HCT116 (cell line): ENCODE results near the gene C1orf105. TPM values are rescaled to one million over a fixed set of nuclear protein-coding genes. Genes with fewer than 3 reads are reported as not detected.

Experiments
- ATAC-seq: fragments of 200-7000 bp; cut with Tn5 transposase; 2 replicates; pipeline ENCODE4 v1.9.1; 2020; ENCODE audit warnings: mild to moderate bottlenecking, moderate library complexity
- BruUV-seq: library from RNA; stranded (reverse); fragments of 400-500 nt; replicated peaks from 2 replicates; lab custom pipeline; 2021; lab: Mats Ljungman, UMichigan
- CTCF ChIA-PET: fragments of 300-600 bp; sonication (Branson Sonifier 250); formaldehyde crosslinking; loops from one replicate; lab custom pipeline; 2021; ENCODE audit warnings: antibody characterized with exemption; lab: Charles Lee
- POLR2A ChIA-PET: fragments of 300-600, 350-600 bp; sonication (Branson Sonifier 250); formaldehyde crosslinking; loops from one replicate; lab custom pipeline; 2021; ENCODE audit warnings: antibody characterized with exemption; lab: Charles Lee
- RAD21 ChIA-PET, 2 experiments: fragments of 300-600 bp; sonication (Branson Sonifier 250); formaldehyde crosslinking; loops; one replicate each; lab custom pipeline; 2023; ENCODE audit warnings: low total read pairs in 2 of 2; ENCODE audit not compliant: uncharacterized antibody in 2 of 2, unreplicated experiment in 2 of 2, low non-redundant PET in 1 of 2; lab: Charles Lee
- DNase-seq: peaks from one replicate; pipeline ENCODE4 v3.0.0-alpha.2; 2010; ENCODE audit warnings: low read depth, low spot score
- H2AFZ ChIP-seq: fragments of 200-600 bp; shearing (Covaris generic), sonication (generic); 2 replicates; pipeline ENCODE4 v1.6.1; 2017; ENCODE audit warnings: low read depth, mixed run types, mixed read lengths, antibody characterized with exemption, low read length; ENCODE audit not compliant: poor library complexity, severe bottlenecking
- H3K27ac ChIP-seq: 2 replicates; pipeline ENCODE4 v1.5.1; 2012; ENCODE audit warnings: low read depth, low read length
- H3K27me3 ChIP-seq: fragments of 200-600 bp; sonication (generic); 2 replicates; pipeline ENCODE4 v1.6.1; 2016; ENCODE audit warnings: mixed run types, low read length, mixed read lengths; ENCODE audit not compliant: insufficient read depth
- H3K36me3 ChIP-seq, 2 experiments: fragments of 200-500 bp in 1 of 2; fragments of 200-600 bp in 1 of 2; sonication (Bioruptor generic) in 1 of 2; sonication (generic) in 1 of 2; 2 replicates each; pipeline versions ENCODE4 v1.5.1 to v1.6.1; 2014 to 2016; ENCODE audit warnings: low read length in 2 of 2, inconsistent platforms in 1 of 2, mixed read lengths in 1 of 2, mixed run types in 1 of 2; ENCODE audit not compliant: insufficient read depth in 2 of 2, control insufficient read depth in 1 of 2
- H3K4me1 ChIP-seq, 2 experiments: fragments of 200-600 bp in 1 of 2; sonication (generic) in 1 of 2; 2 replicates each; pipeline versions ENCODE4 v1.5.1 to v1.6.1; 2012 to 2017; ENCODE audit warnings: low read length in 2 of 2, inconsistent platforms in 1 of 2, mild to moderate bottlenecking in 1 of 2, mixed read lengths in 1 of 2, mixed run types in 1 of 2, moderate library complexity in 1 of 2; ENCODE audit not compliant: insufficient read depth in 2 of 2, control insufficient read depth in 1 of 2
- H3K4me2 ChIP-seq: fragments of 200-600 bp; sonication (generic); 2 replicates; pipeline ENCODE4 v1.6.1; 2017; ENCODE audit warnings: mixed run types, low read length, mixed read lengths
- H3K4me3 ChIP-seq, 2 experiments: fragments of 200-600 bp in 1 of 2; sonication (generic) in 1 of 2; replicated peaks in 1 of 2; 2 replicates each; pipeline ENCODE4 v1.5.1; 2011 to 2016; ENCODE audit warnings: low read length in 2 of 2, control low read depth in 1 of 2, low read depth in 1 of 2, mild to moderate bottlenecking in 1 of 2, mixed read lengths in 1 of 2, mixed run types in 1 of 2
- H3K79me2 ChIP-seq: fragments of 200-600 bp; sonication (generic); 2 replicates; pipeline ENCODE4 v1.6.1; 2017; ENCODE audit warnings: mild to moderate bottlenecking, mixed run types, low read length, moderate library complexity, mixed read lengths; ENCODE audit not compliant: insufficient read depth
- H3K9ac ChIP-seq: fragments of 200-600 bp; sonication (generic); 2 replicates; pipeline ENCODE4 v1.6.1; 2016; ENCODE audit warnings: low read length, mixed read lengths
- H3K9me2 ChIP-seq: fragments of 200-600 bp; sonication (generic), shearing (Covaris generic); 2 replicates; pipeline ENCODE4 v1.6.1; 2017; ENCODE audit warnings: mixed run types, mild to moderate bottlenecking, moderate library complexity; ENCODE audit not compliant: insufficient read depth
- H3K9me3 ChIP-seq, 2 experiments: fragments of 200-500 bp in 1 of 2; fragments of 200-600 bp in 1 of 2; sonication (Bioruptor generic) in 1 of 2; sonication (generic) in 1 of 2; 2 replicates each; pipeline ENCODE4 v1.6.1; 2014 to 2017; ENCODE audit warnings: low read length in 2 of 2, mixed read lengths in 2 of 2, inconsistent platforms in 1 of 2, low read depth in 1 of 2, mild to moderate bottlenecking in 1 of 2, mixed run types in 1 of 2, moderate library complexity in 1 of 2; ENCODE audit not compliant: control insufficient read depth in 1 of 2, insufficient read depth in 1 of 2
- H4K20me1 ChIP-seq: fragments of 200-600 bp; sonication (generic), shearing (Covaris generic); 2 replicates; pipeline ENCODE4 v1.6.1; 2017; ENCODE audit warnings: mixed run types, mild to moderate bottlenecking, moderate library complexity; ENCODE audit not compliant: insufficient read depth
- CEBPB ChIP-seq: IDR thresholded peaks from 2 replicates; pipeline ENCODE4 v1.6.1; 2012; ENCODE audit warnings: low read depth
- CTCF ChIP-seq, 3 experiments: fragments of 200-600 bp in 1 of 3; sonication (generic) in 1 of 3; IDR thresholded peaks in 2 of 3; conservative IDR thresholded peaks in 1 of 3; 2 replicates each; pipeline ENCODE4 v1.5.1; 2012 to 2017; ENCODE audit warnings: low read depth in 2 of 3, low read length in 2 of 3, antibody characterized with exemption in 1 of 3, borderline replicate concordance in 1 of 3, control low read depth in 1 of 3, mild to moderate bottlenecking in 1 of 3, mixed read lengths in 1 of 3, mixed run types in 1 of 3, moderate library complexity in 1 of 3; ENCODE audit not compliant: insufficient read depth in 1 of 3
- EGR1 ChIP-seq: IDR thresholded peaks from 2 replicates; pipeline ENCODE4 v1.6.1; 2012; ENCODE audit warnings: low read depth
- ELF1 ChIP-seq: IDR thresholded peaks from 2 replicates; pipeline ENCODE4 v1.6.1; 2012; ENCODE audit warnings: low read depth, borderline replicate concordance
- FOSL1 ChIP-seq: IDR thresholded peaks from 2 replicates; pipeline ENCODE4 v1.6.1; 2012; ENCODE audit warnings: low read depth
- MAX ChIP-seq: IDR thresholded peaks from 2 replicates; pipeline ENCODE4 v1.6.1; 2012
- POLR2AphosphoS5 ChIP-seq: IDR thresholded peaks from 2 replicates; pipeline ENCODE4 v1.6.1; 2011; ENCODE audit warnings: mild to moderate bottlenecking, low read depth, low read length, moderate library complexity
- SP1 ChIP-seq: IDR thresholded peaks from 2 replicates; pipeline ENCODE4 v1.6.1; 2012; ENCODE audit warnings: low read depth
- SRF ChIP-seq: IDR thresholded peaks from 2 replicates; pipeline ENCODE4 v1.6.1; 2012; ENCODE audit warnings: low read depth
- ZBTB33 ChIP-seq: IDR thresholded peaks from 2 replicates; pipeline ENCODE4 v1.6.1; 2011; ENCODE audit warnings: mild to moderate bottlenecking, low read length, moderate library complexity; ENCODE audit not compliant: insufficient replicate concordance; ENCODE audit errors: extremely low read depth
- ZFX ChIP-seq: fragments of 450-650 bp; IDR thresholded peaks from 2 replicates; pipeline ENCODE4 v1.6.1; 2017
- ZNF274 ChIP-seq: fragments of 200-500 bp; sonication (Bioruptor generic); IDR thresholded peaks from 2 replicates; pipeline ENCODE4 v1.6.1; 2014; ENCODE audit warnings: mild to moderate bottlenecking, low read depth, low read length, inconsistent platforms
- intact Hi-C: fragments of 100-400 bp; cut with micrococcal nuclease; formaldehyde crosslinking; loops from 2 replicates; pipeline ENCODE4 v1.10.0; 2022
- total RNA-seq: library from RNA; stranded (reverse); gene quantifications from one replicate; pipeline ENCODE4 v1.2.1, GENCODE V29; 2021; ENCODE audit not compliant: unreplicated experiment

The C1orf105 gene
- total RNA-seq, 1 experiment from 2014 or later = not detected

GRCh38 chr1:172388490-172388889 is 32.0 kb upstream of the C1orf105 start:
- no peak overlapping the region for H3K4me3 ChIP-seq
- H3K9me2 ChIP-seq = no peaks in the 10 kb centered on the region
- ChIA-PET CTCF (interaction anchor here (1.9 kb wide), 1 partner anchor 11 kb away, joined by 5 read pairs; no protein-coding TSS in a partner anchor), POLR2A (no interaction called here), RAD21 (no interaction called here)
- no peaks in the 10 kb centered on the region for H3K9me3 ChIP-seq
- DNase-seq (no peak), ATAC-seq (no peak)
- no TSS peak for BruUV-seq
- H4K20me1 ChIP-seq = no peaks in the 10 kb centered on the region
- no peaks in the 10 kb centered on the region for H3K27me3 ChIP-seq
- H3K79me2 ChIP-seq = no peaks in the 10 kb centered on the region
- H3K27ac ChIP-seq = no peak overlapping the region
- no peaks in the 10 kb centered on the region for H3K4me1 ChIP-seq
- no peak for TF ChIP-seq MAX
- no peak for TF ChIP-seq ZNF274
- TF ChIP-seq EGR1 = no peak
- no peak for TF ChIP-seq CEBPB
- no peak for TF ChIP-seq ELF1
- no peak for TF ChIP-seq ZFX
- H2AFZ ChIP-seq = no peak overlapping the region
- H3K4me2 ChIP-seq = no peak overlapping the region
- no peak overlapping the region for H3K9ac ChIP-seq
- H3K36me3 ChIP-seq = no peaks in the 10 kb centered on the region
- intact Hi-C loops = no loop called here

- Histone ChIP-seq H3K4me2 (no peak overlapping the region), H3K4me3 (no peak overlapping the region), H3K36me3 (no peaks in the 10 kb centered on the region), H3K9me3 (no peaks in the 10 kb centered on the region)
- CTCF ChIA-PET = interaction anchor here (1.8 kb wide), 1 partner anchor 9 kb away, joined by 6 read pairs; no protein-coding TSS in a partner anchor
- no peak for DNase-seq
- intact Hi-C loops = no loop called here
- no TSS peak for BruUV-seq
- no peak for ATAC-seq
- POLR2A ChIA-PET = no interaction called here
- TF ChIP-seq ELF1 = no peak
- TF ChIP-seq MAX = no peak
- no peak for TF ChIP-seq SRF
- no peak for TF ChIP-seq SP1
- no peak for TF ChIP-seq POLR2AphosphoS5
- TF ChIP-seq CTCF (IDR thresholded peaks at IDR 0.05 in 2 of 3, conservative IDR thresholded peaks at IDR 0.05 in 1 of 3; ENCODE audit: borderline replicate concordance in 1 of 3, insufficient read depth in 1 of 3, low read depth in 2 of 3, low read length in 2 of 3) = no peak
- TF ChIP-seq ZFX = no peak
- TF ChIP-seq ZBTB33 = no peak
- no peak for TF ChIP-seq FOSL1
- no peak for TF ChIP-seq CEBPB
- TF ChIP-seq, all 23 proteins: peak for 0
- no peak overlapping the region for H2AFZ ChIP-seq
- RAD21 ChIA-PET = no interaction called here
- H3K27ac ChIP-seq = no peak overlapping the region
- H3K27me3 ChIP-seq = no peaks in the 10 kb centered on the region
- H3K9ac ChIP-seq = no peak overlapping the region
- no peaks in the 10 kb centered on the region for H3K4me1 ChIP-seq
- no peaks in the 10 kb centered on the region for H3K79me2 ChIP-seq
- no peaks in the 10 kb centered on the region for H3K9me2 ChIP-seq
- no peaks in the 10 kb centered on the region for H4K20me1 ChIP-seq
These were observed 30.2 kb upstream of the C1orf105 start for GRCh38 chr1:172390301-172390682.
